Embryonic facial prominence (tissue), 1 donor: ENCODE measurements around the gene MCCD1.

Experiments used
- DNase-seq: peaks from one replicate; pipeline ENCODE4 v3.0.0-alpha.2; 2016; ENCODE audit errors: extremely low spot score

Gene MCCD1

GRCh38 chr6:31513456-31514165 is 15.2 kb upstream of the MCCD1 start:
- no peak for DNase-seq

- DNase-seq, result no peak
These were observed 6.9 kb upstream of the MCCD1 start for GRCh38 chr6:31521835-31522234.

DNA sequence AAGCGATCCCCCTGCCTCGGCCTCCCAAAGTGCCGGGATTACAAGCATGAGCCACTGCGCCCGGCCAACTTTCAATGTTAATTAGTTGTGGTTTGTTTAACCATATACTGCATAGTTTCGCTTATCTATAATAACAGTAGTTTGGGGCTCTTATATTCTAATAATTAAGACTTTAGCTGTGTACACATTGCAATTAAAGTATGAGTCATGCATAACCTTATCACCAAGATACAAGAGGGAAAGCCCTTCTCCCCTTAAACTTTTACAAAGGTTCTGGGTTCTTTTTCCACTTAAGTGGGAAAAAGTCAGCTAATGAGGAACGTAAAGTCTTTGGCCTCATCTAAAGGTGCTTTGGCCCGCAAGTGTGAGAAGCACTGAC is 3.2 kb upstream of the MCCD1 start:
- DNase-seq, result no peak

DNA sequence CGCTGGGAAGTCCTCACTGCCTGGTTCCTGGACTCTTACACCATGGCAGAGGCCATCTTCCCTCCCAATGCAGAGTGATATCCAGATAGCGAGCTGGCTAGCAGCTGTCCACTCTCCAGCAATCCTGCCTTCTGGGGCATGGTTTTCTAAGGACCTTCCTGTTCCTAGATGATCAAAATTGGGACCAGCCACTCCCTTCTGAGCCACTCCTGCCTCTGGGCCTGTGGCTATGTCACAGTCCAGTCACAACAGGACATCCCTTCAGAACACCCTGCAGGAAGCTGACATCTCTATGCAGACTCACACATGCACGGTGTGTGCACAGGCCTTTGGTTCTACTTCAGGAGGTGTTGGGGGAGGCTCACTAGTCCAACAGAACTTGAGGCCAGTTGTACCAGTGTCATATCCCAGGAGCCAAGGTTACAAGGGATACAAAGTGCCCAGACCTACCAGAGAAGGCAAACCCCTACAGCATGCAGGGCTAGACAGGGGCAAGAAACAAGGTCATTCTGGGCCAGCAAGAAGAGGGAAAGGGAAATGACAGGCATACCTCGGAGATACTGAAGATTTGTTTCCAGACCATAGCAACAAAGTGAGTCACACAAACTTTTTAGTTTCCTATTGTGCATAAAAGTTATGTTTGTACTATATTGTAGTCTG is 2.7 kb upstream of the MCCD1 start:
- DNase-seq, result no peak

GRCh38 chr6:31528307-31528777 is 420 bp upstream of the MCCD1 start:
- DNase-seq, result no peak

DNA sequence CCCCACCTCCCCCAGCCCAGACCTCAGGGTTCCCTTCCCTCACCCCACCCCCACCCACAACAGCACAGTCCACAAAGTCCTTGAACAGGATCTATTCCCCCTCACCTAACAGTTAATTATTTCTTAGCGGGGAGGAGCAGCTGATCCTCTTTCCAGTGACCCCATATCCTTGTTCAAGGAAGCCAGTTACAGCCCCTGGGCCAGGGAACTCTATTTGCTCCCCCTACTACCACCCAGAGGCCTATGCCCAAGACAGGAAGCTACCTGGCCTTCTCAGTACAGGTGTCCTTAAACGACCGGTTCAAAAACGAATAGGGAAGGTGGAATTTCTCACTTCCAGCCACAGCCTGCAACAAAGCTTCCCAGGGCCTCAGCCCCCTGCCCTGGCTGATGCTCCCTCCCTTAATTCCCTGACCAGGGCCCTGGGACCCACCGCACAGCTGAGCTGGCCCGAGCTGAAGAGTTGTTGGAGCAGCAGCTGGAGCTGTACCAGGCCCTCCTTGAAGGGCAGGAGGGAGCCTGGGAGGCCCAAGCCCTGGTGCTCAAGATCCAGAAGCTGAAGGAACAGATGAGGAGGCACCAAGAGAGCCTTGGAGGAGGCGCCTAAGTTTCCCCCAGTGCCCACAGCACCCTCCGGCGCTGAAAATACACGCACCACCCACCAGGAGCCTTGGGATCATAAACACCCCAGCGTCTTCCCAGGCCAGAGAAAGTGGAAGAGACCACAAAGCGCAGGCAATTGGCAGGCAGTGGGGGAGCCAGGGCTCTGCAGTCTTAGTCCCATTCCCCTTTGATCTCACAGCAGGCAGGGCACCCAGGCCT is 778 bp downstream of the MCCD1 start:
- DNase-seq, result no peak

- DNase-seq, result no peak
These were observed 1.9 kb downstream of the MCCD1 start for GRCh38 chr6:31530659-31531058.

DNA sequence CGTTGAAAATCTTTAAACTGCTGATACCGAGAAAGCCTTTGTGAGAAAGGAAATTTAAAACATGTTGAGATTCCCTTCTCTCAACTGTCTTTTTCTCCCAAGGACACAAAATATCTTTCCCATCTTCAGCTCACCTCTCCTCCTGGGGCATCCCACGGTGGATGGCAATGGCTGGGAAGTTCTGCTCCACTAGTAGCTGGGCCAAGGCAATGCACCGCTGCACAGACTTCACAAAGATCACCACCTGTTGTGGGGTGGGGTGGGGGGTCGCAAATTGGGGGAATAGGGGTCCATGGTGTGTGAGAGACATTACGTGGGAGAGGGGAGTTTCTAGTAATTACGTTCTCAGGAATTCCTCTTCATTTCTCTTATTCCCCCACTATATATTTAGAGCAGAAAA is 2.4 kb downstream of the MCCD1 start:
- no peak for DNase-seq

DNA sequence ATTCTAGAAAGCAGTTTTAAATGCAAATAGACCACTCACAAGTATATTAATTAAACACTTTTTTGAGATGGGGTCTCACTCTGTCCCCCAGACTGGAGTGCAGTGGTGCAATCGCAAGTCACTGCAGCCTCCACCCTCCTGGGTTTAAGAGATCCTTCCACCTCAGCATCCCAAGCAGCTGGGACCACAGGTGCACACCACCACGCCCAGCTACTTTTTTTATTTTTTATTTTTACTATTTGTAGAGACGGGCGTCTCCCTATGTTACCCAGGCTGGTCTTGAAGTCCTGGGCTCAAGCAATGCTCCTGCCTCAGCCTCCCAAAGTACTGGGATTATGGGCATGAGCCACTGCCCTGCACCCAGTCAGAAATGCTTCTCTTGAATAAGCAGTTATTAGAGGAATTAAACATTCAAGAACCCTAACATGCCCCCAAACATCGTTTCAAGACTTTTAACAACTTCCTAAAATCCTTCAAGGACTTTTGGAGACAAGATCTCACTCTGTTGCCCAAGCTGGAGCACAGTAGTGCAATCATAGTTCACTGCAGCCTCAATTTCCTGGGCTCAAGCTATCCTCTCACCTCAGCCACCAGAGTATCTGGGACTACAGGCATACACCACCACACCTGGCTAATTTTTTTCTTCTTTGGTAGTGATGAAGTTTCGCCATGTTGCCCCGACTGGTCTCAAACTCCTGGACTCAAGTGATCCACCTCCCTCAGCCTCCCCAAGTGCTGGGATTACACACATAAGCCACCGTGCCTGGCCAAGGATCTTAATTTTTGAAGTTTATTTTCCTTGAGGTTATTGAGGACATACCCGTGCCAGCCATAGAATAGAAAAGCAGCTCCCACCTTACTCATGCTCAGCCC is 3.2 kb downstream of the MCCD1 start:
- DNase-seq, result no peak

DNA sequence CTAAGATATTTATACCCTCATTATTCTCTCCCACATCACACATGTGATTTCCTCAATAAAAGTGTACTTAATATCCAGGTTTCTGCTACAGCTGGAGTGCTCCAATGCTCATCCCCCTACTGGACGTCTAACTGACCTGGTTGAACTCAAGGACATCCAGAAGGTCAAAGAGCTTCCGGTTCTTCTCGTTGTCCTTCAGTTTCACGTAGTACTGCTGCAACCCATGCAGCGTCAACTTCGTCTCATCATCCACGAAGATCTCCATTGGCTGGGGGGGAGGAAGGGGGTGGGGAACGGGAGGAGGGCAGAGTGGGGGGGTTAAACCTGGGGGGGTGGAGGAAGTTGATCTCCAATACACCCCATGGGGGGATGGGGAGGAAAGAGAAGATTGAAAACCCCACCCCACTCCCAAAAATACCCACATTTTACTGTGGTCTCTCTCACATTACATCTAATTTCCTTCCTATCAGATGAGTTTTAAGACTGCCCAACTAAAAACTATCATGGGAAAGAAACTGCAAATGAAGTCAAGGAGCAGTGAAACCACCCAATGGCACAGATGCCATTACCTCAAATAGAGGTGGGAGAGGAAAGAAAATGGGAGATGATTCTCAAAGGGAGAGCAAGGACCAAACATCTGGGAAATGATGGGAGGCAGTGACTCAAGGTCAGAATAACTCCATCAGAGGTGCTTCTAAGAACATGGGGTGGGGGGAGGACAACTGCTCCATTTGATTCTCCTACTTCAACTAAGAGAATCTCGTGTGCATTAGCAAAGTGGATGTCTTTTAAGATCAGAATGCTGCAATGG is 4.1 kb downstream of the MCCD1 start:
- DNase-seq, result no peak

- DNase-seq, result no peak
These were observed 4.7 kb downstream of the MCCD1 start for GRCh38 chr6:31533455-31533841.

- DNase-seq, result no peak
These were observed 5.2 kb downstream of the MCCD1 start for GRCh38 chr6:31534011-31534410.

GRCh38 chr6:31534521-31535040 is 5.8 kb downstream of the MCCD1 start:
- no peak for DNase-seq

GRCh38 chr6:31535538-31536324 is 7.0 kb downstream of the MCCD1 start:
- DNase-seq, result no peak

DNA sequence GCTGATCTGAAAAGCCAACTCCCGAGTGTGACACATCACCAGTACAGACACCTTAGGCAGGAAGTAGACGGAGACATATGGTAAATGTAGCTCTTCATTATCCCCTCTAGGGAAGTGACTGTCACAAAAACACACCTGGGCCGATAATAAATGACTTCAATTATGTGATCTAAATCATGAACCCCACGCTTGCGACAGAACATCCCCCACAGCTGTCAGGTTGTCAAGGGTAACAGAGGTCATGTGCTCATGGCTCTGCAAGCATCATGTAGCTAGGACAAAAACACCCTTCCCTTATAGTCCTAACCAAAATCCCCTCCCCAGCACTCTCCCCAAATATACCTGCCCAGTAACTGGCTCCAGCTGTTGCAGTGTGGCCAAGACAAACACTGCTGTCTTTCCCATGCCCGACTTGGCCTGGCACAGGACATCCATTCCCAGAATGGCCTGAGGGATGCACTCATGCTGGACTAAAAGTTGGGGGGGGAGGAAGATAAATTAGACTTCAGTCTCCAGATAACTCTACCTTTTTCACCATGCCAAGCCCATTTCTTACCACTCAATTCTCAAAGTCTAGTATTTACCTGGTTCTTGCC is 10.1 kb downstream of the MCCD1 start:
- no peak for DNase-seq

DNA sequence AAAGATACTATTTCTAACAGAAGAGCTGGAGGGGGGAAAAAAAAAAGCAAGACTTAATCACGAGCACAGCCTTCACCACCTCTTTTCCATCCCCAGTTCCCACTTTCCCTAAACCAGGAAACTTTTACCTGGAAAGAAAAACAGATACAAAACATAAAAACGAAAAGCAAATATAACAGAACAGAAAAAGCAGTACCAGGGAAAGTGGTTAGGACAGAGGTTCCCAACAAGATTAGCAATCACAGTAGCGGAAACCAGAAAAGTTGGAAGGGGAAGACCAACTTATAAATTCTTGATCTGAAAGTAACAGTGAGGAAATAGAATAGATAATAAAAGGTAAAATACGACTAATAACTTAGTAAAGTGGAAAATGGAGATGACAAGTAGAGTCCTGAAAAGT is 11.9 kb downstream of the MCCD1 start:
- no peak for DNase-seq

GRCh38 chr6:31541059-31541657 is 12.4 kb downstream of the MCCD1 start:
- DNase-seq, result no peak

- DNase-seq, result peak; percentile 95
These were observed 13.1 kb downstream of the MCCD1 start, which contains the start of gene DDX39B for GRCh38 chr6:31541658-31542521. DDX39B (minus strand) TSS chr6:31542003; CDS start chr6:31540532, 1,471 bp downstream.
